Activated naive CD4-positive, alpha-beta T cell treated with anti-CD3 and anti-CD28 coated beads, Interleukin-2, amount 50 U/mL, for 24 hours (primary cell): ENCODE data around the gene CBLB.

Experiments used
- H3K27ac Mint-ChIP-seq: one replicate; pipeline ENCODE4 v1.8.0; 2021; ENCODE audit warnings: mild to moderate bottlenecking, mixed read lengths
- H3K27me3 Mint-ChIP-seq: one replicate; pipeline ENCODE4 v1.8.0; 2021; ENCODE audit warnings: mixed read lengths
- H3K36me3 Mint-ChIP-seq: one replicate; pipeline ENCODE4 v1.8.0; 2021; ENCODE audit warnings: mixed read lengths
- H3K4me1 Mint-ChIP-seq: one replicate; pipeline ENCODE4 v1.8.0; 2021; ENCODE audit warnings: mixed read lengths
- H3K4me3 Mint-ChIP-seq: one replicate; pipeline ENCODE4 v1.8.0; 2021; ENCODE audit warnings: mild to moderate bottlenecking, mixed read lengths
- H3K9me3 Mint-ChIP-seq: one replicate; pipeline ENCODE4 v1.8.0; 2021; ENCODE audit warnings: mixed read lengths

The CBLB gene

GRCh38 chr3:105799286-105799685 is 69.5 kb downstream of the CBLB start:
- Mint-ChIP-seq H3K4me3 (peak overlapping the region; percentile 72), H3K27me3 (no peaks in the 10 kb centered on the region), H3K27ac (peak overlapping the region; percentile 91), H3K4me1 (peaks cover 83% of the 10 kb centered on the region), H3K9me3 (no peaks in the 10 kb centered on the region), H3K36me3 (peaks cover 32% of the 10 kb centered on the region)

- Mint-ChIP-seq H3K4me3 (peak overlapping the region; percentile 72), H3K9me3 (no peaks in the 10 kb centered on the region), H3K27ac (peak overlapping the region; percentile 91), H3K4me1 (peaks cover 90% of the 10 kb centered on the region), H3K36me3 (peaks cover 31% of the 10 kb centered on the region), H3K27me3 (no peaks in the 10 kb centered on the region)
These were observed 70.4 kb downstream of the CBLB start for GRCh38 chr3:105798381-105798934.

- Mint-ChIP-seq H3K36me3 (peaks cover 26% of the 10 kb centered on the region), H3K27me3 (no peaks in the 10 kb centered on the region), H3K4me1 (peaks cover 82% of the 10 kb centered on the region), H3K4me3 (no peak overlapping the region), H3K9me3 (no peaks in the 10 kb centered on the region), H3K27ac (peak overlapping the region; percentile 59)
These were observed 75.8 kb downstream of the CBLB start for GRCh38 chr3:105793040-105793439.

- Mint-ChIP-seq H3K27me3 (no peaks in the 10 kb centered on the region), H3K27ac (no peak overlapping the region), H3K36me3 (peaks cover 23% of the 10 kb centered on the region), H3K4me1 (peaks cover 82% of the 10 kb centered on the region), H3K9me3 (no peaks in the 10 kb centered on the region), H3K4me3 (no peak overlapping the region)
These were observed 76.7 kb downstream of the CBLB start for GRCh38 chr3:105791919-105792786.

- Mint-ChIP-seq H3K4me1 (peaks cover 80% of the 10 kb centered on the region), H3K36me3 (peaks cover 18% of the 10 kb centered on the region), H3K27ac (no peak overlapping the region)
These were observed 77.7 kb downstream of the CBLB start for GRCh38 chr3:105791131-105791530.

GRCh38 chr3:105790534-105790933 is 78.3 kb downstream of the CBLB start:
- Mint-ChIP-seq H3K4me3 (no peak overlapping the region), H3K9me3 (no peaks in the 10 kb centered on the region), H3K27ac (peak overlapping the region; percentile 4), H3K4me1 (peaks cover 82% of the 10 kb centered on the region), H3K36me3 (peaks cover 17% of the 10 kb centered on the region), H3K27me3 (no peaks in the 10 kb centered on the region)

More at GRCh38 chr3:105791131-105791530, 77.7 kb downstream of the CBLB start:
- Mint-ChIP-seq H3K9me3 (no peaks in the 10 kb centered on the region), H3K4me3 (no peak overlapping the region), H3K27me3 (no peaks in the 10 kb centered on the region)

GRCh38 chr3:105788593-105788992 is 80.2 kb downstream of the CBLB start:
- peak overlapping the region; percentile 83 for H3K27ac Mint-ChIP-seq
- H3K4me3 Mint-ChIP-seq, result no peak overlapping the region
- no peaks in the 10 kb centered on the region for H3K9me3 Mint-ChIP-seq
- H3K4me1 Mint-ChIP-seq, result peaks cover 79% of the 10 kb centered on the region
- H3K36me3 Mint-ChIP-seq, result peaks cover 23% of the 10 kb centered on the region
- H3K27me3 Mint-ChIP-seq, result no peaks in the 10 kb centered on the region

- Mint-ChIP-seq H3K4me3 (no peak overlapping the region), H3K36me3 (peaks cover 16% of the 10 kb centered on the region), H3K4me1 (peaks cover 75% of the 10 kb centered on the region), H3K27ac (peak overlapping the region; percentile 8), H3K27me3 (no peaks in the 10 kb centered on the region), H3K9me3 (no peaks in the 10 kb centered on the region)
These were observed 81.4 kb downstream of the CBLB start for GRCh38 chr3:105787453-105787852.

GRCh38 chr3:105786990-105787389 is 81.8 kb downstream of the CBLB start:
- Mint-ChIP-seq H3K36me3 (peaks cover 17% of the 10 kb centered on the region), H3K27me3 (no peaks in the 10 kb centered on the region), H3K9me3 (no peaks in the 10 kb centered on the region), H3K27ac (no peak overlapping the region), H3K4me1 (peaks cover 75% of the 10 kb centered on the region), H3K4me3 (no peak overlapping the region)

GRCh38 chr3:105786241-105786640 is 82.6 kb downstream of the CBLB start:
- H3K36me3 Mint-ChIP-seq, result peaks cover 18% of the 10 kb centered on the region
- H3K27me3 Mint-ChIP-seq, result no peaks in the 10 kb centered on the region
- H3K4me1 Mint-ChIP-seq, result peaks cover 78% of the 10 kb centered on the region
- H3K9me3 Mint-ChIP-seq, result no peaks in the 10 kb centered on the region
- H3K4me3 Mint-ChIP-seq, result peak overlapping the region; percentile 3
- H3K27ac Mint-ChIP-seq, result peak overlapping the region; percentile 23

GRCh38 chr3:105785803-105786202 is 83.0 kb downstream of the CBLB start:
- Mint-ChIP-seq H3K36me3 (peaks cover 20% of the 10 kb centered on the region), H3K9me3 (no peaks in the 10 kb centered on the region), H3K4me3 (no peak overlapping the region), H3K27ac (peak overlapping the region; percentile 71), H3K27me3 (no peaks in the 10 kb centered on the region), H3K4me1 (peaks cover 76% of the 10 kb centered on the region)

- Mint-ChIP-seq H3K9me3 (no peaks in the 10 kb centered on the region), H3K27me3 (no peaks in the 10 kb centered on the region), H3K36me3 (peaks cover 16% of the 10 kb centered on the region), H3K27ac (peak overlapping the region; percentile 67), H3K4me3 (no peak overlapping the region), H3K4me1 (peaks cover 75% of the 10 kb centered on the region)
These were observed 85.2 kb downstream of the CBLB start for GRCh38 chr3:105783631-105784030.

- H3K9me3 Mint-ChIP-seq, result no peaks in the 10 kb centered on the region
- no peaks in the 10 kb centered on the region for H3K27me3 Mint-ChIP-seq
- peaks cover 21% of the 10 kb centered on the region for H3K36me3 Mint-ChIP-seq
- peak overlapping the region; percentile 91 for H3K27ac Mint-ChIP-seq
- peaks cover 73% of the 10 kb centered on the region for H3K4me1 Mint-ChIP-seq
- peak overlapping the region; percentile 40 for H3K4me3 Mint-ChIP-seq
These were observed 86.9 kb downstream of the CBLB start for GRCh38 chr3:105781871-105782270.

GRCh38 chr3:105780107-105780506 is 88.7 kb downstream of the CBLB start:
- Mint-ChIP-seq H3K9me3 (no peaks in the 10 kb centered on the region), H3K4me3 (no peak overlapping the region), H3K4me1 (peaks cover 76% of the 10 kb centered on the region), H3K36me3 (peaks cover 22% of the 10 kb centered on the region), H3K27ac (peak overlapping the region; percentile 66), H3K27me3 (no peaks in the 10 kb centered on the region)

GRCh38 chr3:105775368-105775767 is 93.4 kb downstream of the CBLB start:
- Mint-ChIP-seq H3K27me3 (no peaks in the 10 kb centered on the region), H3K9me3 (no peaks in the 10 kb centered on the region), H3K4me3 (no peak overlapping the region), H3K4me1 (peaks cover 90% of the 10 kb centered on the region), H3K36me3 (peaks cover 47% of the 10 kb centered on the region), H3K27ac (peak overlapping the region; percentile 61)

GRCh38 chr3:105774444-105775180 is 94.2 kb downstream of the CBLB start:
- H3K9me3 Mint-ChIP-seq, result peaks cover 2% of the 10 kb centered on the region
- peak overlapping the region; percentile 56 for H3K27ac Mint-ChIP-seq
- no peaks in the 10 kb centered on the region for H3K27me3 Mint-ChIP-seq
- H3K4me1 Mint-ChIP-seq, result peaks cover 89% of the 10 kb centered on the region
- H3K36me3 Mint-ChIP-seq, result peaks cover 49% of the 10 kb centered on the region
- H3K4me3 Mint-ChIP-seq, result peak overlapping the region; percentile 32
